GM06990 (cell line): ENCODE data around the gene ZBTB46.
"Not testable (repeated sequence)": the region's sequence is repeated elsewhere in the genome, so short reads cannot be mapped to it uniquely, and the experiment has no call there.

ENCODE experiments used
- DNase-seq: peaks from one replicate; pipeline ENCODE4 v3.0.0-alpha.2; 2011; ENCODE audit not compliant: insufficient read length; ENCODE audit errors: extremely low read depth
- H3K27me3 ChIP-seq: replicated peaks from 2 replicates; pipeline ENCODE4 v1.6.0; 2011; ENCODE audit warnings: low read length; ENCODE audit not compliant: control insufficient read depth, insufficient read depth
- H3K36me3 ChIP-seq: 2 replicates; pipeline ENCODE4 v1.5.1; 2011; ENCODE audit warnings: low read length; ENCODE audit not compliant: control insufficient read depth, insufficient read depth
- H3K4me3 ChIP-seq: replicated peaks from 2 replicates; pipeline ENCODE4 v1.5.1; 2011; ENCODE audit warnings: low read depth, mild to moderate bottlenecking, control low read depth, low read length
- TF ChIP-seq, protein P1 (sequence below): IDR thresholded peaks from 2 replicates; pipeline ENCODE4 v1.5.1; 2011; ENCODE audit warnings: low read length, control low read depth, mild to moderate bottlenecking, inconsistent platforms; ENCODE audit not compliant: insufficient read depth, poor library complexity, severe bottlenecking

The ZBTB46 gene, protein sequence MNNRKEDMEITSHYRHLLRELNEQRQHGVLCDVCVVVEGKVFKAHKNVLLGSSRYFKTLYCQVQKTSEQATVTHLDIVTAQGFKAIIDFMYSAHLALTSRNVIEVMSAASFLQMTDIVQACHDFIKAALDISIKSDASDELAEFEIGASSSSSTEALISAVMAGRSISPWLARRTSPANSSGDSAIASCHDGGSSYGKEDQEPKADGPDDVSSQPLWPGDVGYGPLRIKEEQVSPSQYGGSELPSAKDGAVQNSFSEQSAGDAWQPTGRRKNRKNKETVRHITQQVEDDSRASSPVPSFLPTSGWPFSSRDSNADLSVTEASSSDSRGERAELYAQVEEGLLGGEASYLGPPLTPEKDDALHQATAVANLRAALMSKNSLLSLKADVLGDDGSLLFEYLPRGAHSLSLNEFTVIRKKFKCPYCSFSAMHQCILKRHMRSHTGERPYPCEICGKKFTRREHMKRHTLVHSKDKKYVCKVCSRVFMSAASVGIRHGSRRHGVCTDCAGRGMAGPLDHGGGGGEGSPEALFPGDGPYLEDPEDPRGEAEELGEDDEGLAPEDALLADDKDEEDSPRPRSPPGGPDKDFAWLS

DNA sequence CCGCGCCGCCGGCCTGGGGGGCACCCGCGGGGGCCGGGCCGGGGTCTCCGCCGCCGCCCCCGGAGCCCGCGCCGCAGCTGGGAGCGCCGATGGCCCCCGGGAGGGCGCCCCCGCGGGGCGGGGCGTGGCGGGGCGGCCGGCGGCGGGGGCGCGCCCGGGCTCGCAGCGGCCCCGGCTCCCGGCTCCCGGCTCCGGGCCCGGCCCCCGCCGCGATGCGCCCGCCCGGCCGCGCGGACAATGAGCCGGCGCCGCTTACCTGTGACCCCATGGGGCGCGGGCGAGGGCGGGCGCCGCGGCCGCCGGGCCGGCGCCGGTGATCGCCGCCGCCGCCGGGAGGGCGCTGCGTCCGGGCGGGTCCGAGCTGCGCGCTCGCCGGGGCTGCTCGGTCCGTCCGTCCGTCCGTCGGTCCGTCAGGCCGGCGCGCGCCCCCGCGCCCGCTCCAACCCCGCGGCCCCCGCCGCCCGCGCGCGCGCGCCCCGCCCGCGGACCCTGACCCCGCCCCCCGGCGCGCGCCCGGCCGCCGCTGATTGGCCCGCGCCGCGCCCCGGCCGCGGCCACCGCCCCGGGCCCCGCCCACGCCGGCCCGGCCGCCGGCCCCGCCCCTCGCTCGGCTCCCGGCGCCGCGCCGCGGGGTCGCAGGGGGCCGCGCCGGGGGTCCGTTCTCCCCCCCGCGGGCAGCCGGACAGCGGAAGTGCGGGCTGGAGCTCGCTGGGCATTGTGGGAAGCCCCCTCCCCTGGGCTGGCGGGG lies at the start of gene ZBTB46:
ZBTB46 (minus strand) TSS at position 424 of the 748 bp plus-strand sequence. CDS start 40,507 bp downstream, outside the sequence.
- Histone ChIP-seq H3K27me3 (no peaks in the 10 kb centered on the region; the same call in 1 of the 2 replicates), H3K4me3 (peak within 1 kb of the TSS; percentile 64), H3K36me3 (no peaks in the 10 kb centered on the region; the same call in 1 of the 2 replicates)
- peak; percentile 52 for DNase-seq
- TF ChIP-seq, protein P1, sequence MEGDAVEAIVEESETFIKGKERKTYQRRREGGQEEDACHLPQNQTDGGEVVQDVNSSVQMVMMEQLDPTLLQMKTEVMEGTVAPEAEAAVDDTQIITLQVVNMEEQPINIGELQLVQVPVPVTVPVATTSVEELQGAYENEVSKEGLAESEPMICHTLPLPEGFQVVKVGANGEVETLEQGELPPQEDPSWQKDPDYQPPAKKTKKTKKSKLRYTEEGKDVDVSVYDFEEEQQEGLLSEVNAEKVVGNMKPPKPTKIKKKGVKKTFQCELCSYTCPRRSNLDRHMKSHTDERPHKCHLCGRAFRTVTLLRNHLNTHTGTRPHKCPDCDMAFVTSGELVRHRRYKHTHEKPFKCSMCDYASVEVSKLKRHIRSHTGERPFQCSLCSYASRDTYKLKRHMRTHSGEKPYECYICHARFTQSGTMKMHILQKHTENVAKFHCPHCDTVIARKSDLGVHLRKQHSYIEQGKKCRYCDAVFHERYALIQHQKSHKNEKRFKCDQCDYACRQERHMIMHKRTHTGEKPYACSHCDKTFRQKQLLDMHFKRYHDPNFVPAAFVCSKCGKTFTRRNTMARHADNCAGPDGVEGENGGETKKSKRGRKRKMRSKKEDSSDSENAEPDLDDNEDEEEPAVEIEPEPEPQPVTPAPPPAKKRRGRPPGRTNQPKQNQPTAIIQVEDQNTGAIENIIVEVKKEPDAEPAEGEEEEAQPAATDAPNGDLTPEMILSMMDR = no peak

DNA sequence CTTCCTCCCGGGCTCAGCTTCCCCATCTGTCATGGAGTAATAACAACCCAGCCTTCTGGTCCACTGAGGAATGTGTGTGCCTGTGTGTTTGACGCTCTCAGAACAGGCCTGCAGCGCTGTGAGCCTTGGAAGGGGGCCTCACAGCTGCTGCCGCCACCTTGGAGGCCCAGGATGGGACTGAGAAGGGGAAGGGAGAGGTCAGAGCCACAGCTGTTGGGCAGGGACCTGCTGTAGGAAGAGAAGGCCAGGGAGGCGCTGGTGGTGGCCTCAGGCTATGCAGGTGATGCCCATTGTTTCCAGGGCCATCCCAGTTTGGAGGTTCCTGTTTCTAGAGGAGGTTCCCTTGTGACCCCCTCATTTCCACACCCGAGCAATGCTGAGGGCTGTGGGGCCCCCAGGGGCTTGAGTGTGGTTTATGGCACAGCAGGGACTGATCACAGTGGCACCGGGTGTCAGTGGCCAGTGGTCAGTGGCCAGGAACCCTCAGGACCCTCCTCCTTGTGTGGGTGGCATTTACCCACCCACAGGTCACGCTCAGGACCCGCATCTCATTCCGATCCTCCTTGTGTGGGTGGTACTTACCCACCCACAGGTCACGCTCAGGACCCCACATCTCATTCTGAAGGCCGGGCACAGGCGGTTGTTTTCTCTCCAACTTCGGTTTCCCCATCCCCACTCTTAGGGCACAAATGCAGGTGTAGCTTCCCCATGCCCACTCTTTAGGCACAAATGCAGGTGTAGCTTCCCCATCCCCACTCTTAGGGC lies 48.0 kb upstream of the ZBTB46 start:
- no peaks in the 10 kb centered on the region for H3K27me3 ChIP-seq
- TF ChIP-seq, protein P1 = no peak
- peaks cover 40% of the 10 kb centered on the region for H3K36me3 ChIP-seq
- H3K4me3 ChIP-seq = no peak overlapping the region
- no peak for DNase-seq

DNA sequence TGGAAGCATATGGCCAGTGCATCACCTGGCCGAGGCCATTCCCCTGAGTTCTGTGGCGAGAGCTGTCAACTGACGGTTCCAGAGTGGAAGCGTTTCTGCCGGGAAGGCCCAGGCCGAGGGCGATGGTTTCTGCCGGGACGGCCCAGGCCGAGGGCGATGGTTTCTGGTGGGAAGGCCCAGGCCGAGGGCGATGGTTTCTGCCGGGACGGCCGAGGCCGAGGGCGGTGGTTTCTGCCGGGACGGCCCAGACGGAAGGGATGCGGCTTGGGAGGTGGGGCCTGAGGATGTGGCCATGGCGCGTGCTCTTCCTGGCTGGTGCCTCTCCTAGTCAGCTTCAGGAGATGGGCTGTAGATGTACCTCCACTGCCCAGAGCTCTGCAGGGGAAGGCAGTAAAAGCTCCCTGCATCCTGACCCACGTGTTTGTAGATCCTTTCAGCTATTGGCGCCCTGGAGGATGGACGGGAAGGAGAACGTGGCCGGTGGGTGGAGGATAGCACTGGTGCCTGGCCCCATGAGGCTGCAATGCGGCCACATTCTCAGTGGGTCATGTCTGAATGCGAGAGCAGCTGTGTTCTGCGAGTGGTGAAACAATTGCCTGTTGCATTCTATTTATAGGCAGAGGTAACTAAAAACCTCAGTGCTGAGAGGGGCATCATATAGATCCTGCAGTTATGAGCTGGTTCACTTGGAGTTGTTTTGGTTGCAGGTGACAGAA lies 46.8 kb upstream of the ZBTB46 start:
- no peak overlapping the region for H3K4me3 ChIP-seq
- DNase-seq = no peak
- H3K36me3 ChIP-seq = peaks cover 37% of the 10 kb centered on the region
- H3K27me3 ChIP-seq = no peaks in the 10 kb centered on the region
- TF ChIP-seq, protein P1 = no peak

DNA sequence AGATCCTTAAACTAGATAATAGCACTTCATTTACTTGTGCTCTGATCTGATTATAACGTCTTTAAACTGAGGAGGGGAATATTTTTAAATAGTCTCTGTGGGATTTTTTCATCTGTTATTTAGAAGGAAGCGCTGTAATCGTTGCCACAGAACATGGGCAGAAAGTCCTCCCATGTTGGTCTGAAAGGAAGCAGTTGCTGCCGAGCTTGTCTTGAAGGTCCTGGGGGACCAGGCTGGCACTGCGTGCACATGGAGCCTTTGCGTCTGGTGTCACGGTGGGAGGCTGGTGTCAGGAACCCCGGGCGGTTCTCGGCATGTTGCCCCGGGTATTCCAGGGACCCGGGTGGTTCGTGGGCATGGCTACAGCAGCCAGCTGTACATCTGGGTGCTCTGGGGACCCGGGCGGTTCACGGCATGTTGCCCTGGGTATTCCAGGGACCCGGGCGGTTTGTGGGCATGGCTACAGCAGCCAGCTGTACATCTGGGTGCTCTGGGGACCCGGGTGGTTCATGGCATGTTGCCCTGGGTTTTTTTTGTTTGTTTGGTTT lies 45.5 kb upstream of the ZBTB46 start:
- H3K4me3 ChIP-seq = no peak overlapping the region
- peaks cover 32% of the 10 kb centered on the region for H3K36me3 ChIP-seq
- TF ChIP-seq, protein P1 = no peak
- no peak for DNase-seq
- no peaks in the 10 kb centered on the region for H3K27me3 ChIP-seq

DNA sequence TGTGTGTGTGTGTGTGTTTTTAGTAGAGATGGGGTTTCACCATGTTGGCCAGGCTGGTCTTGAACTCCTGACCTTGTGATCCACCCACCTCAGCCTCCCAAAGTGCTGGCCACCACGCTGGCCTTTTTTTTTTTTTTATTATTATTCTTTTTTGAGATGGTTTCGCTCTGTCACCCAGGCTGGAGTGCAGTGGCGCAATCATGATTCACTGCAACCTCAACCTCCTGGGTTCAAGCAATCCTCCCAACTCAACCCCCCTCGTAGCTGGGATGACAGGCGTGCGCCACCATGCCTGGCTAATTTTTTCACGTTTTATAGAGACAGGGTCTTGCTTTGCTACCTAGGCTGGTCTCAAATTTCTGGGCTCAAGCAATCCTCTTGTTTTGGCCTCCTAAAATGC lies 43.2 kb upstream of the ZBTB46 start:
- DNase-seq = not testable (repeated sequence)
- peaks cover 35% of the 10 kb centered on the region for H3K36me3 ChIP-seq

More for the DNA sequence above, 43.2 kb upstream of the ZBTB46 start:
- not testable (repeated sequence) for H3K4me3 ChIP-seq, H3K27me3 ChIP-seq
